Brain microvascular endothelial cell (primary cell): ENCODE measurements around the gene NGB.
A peak's percentile ranks its signal among the peaks of the same experiment; 100 is the strongest.

Experiments used
- DNase-seq: peaks from one replicate; pipeline ENCODE4 v3.0.0-alpha.2; 2020
- H3K27ac ChIP-seq: fragments of 250-450 bp; sonication (Bioruptor Pico); 2 replicates; pipeline ENCODE4 v1.5.1; 2020; ENCODE audit warnings: mild to moderate bottlenecking, moderate library complexity
- H3K27me3 ChIP-seq: fragments of 250-450 bp; sonication (Bioruptor Pico); replicated peaks from 2 replicates; pipeline ENCODE4 v1.5.1; 2020; ENCODE audit warnings: mild to moderate bottlenecking
- H3K36me3 ChIP-seq: fragments of 250-450 bp; sonication (Bioruptor Pico); replicated peaks from 2 replicates; pipeline ENCODE4 v1.5.1; 2020; ENCODE audit warnings: mild to moderate bottlenecking
- H3K4me3 ChIP-seq: 2 replicates; pipeline ENCODE4 v1.5.1; 2011; ENCODE audit warnings: low read depth, mild to moderate bottlenecking, control low read depth, low read length, moderate library complexity
- in situ Hi-C: cut with HindIII; loops from 2 replicates; pipeline ENCODE4 v1.10.0; 2017; ENCODE audit warnings: low sequenced_read_pairs, low pct_ligation_motif_present
- TF ChIP-seq, protein P1 (sequence below): IDR thresholded peaks from 2 replicates; pipeline ENCODE4 v1.5.1; 2011; ENCODE audit warnings: low read depth, mild to moderate bottlenecking, moderate library complexity, low read length, control low read depth, inconsistent platforms; ENCODE audit errors: missing control alignments

Gene NGB

DNA sequence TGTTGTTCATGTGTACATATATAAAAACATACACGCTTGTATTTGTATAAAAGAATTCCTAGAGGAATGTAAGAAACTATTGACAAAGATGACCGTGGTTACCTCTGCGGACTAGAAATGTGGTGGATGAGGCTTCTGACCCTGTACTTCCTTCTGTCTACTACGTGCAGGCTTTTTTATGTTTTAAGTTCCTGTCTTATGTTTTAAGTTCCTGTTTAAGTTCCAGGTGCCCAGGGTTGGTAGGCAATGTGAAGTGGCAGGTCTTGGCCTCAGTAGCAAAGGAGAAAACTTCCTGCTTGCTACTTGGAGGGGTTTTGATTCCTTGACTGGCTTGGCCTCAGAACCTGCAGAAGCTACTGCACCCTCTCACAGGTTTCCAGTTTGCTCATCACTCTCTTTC is 38.1 kb upstream of the NGB start:
- H3K27me3 ChIP-seq = no peaks in the 10 kb centered on the region
- no peak overlapping the region for H3K27ac ChIP-seq
- TF ChIP-seq, protein P1, sequence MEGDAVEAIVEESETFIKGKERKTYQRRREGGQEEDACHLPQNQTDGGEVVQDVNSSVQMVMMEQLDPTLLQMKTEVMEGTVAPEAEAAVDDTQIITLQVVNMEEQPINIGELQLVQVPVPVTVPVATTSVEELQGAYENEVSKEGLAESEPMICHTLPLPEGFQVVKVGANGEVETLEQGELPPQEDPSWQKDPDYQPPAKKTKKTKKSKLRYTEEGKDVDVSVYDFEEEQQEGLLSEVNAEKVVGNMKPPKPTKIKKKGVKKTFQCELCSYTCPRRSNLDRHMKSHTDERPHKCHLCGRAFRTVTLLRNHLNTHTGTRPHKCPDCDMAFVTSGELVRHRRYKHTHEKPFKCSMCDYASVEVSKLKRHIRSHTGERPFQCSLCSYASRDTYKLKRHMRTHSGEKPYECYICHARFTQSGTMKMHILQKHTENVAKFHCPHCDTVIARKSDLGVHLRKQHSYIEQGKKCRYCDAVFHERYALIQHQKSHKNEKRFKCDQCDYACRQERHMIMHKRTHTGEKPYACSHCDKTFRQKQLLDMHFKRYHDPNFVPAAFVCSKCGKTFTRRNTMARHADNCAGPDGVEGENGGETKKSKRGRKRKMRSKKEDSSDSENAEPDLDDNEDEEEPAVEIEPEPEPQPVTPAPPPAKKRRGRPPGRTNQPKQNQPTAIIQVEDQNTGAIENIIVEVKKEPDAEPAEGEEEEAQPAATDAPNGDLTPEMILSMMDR = no peak
- in situ Hi-C loops = no loop called here
- no peaks in the 10 kb centered on the region for H3K36me3 ChIP-seq
- no peak overlapping the region for H3K4me3 ChIP-seq
- DNase-seq = no peak

DNA sequence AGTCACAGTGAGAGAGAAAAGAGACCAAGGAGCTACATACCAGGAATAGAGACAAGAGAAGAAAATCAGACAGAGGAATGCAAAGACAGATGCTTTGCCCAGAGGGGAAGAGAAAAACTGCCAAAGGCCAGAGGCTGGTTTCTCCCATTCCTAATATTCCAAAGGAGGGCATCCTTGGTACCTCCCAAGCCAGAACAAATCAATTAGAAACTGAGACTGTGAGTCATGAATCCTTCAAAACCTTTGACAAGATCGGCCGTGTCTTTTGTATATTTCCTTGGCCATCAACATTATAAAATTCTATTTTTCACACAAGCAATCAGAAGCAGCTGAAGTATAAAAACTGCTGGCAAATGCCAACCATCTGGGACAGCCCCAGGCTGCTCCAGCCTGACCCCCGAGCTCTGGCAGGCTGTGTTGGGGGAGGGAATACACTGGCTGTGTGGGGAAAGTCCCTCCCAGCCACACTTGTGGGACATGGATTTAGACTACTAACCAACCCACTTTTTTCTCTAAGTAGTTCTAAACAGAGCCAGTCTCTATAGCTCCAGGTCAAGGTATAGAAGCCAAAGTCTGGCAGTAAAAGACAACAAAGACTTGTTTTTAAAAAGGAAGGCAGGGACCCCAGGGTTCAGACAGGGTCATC is 36.0 kb upstream of the NGB start:
- H3K36me3 ChIP-seq = no peaks in the 10 kb centered on the region
- no peak for DNase-seq

DNA sequence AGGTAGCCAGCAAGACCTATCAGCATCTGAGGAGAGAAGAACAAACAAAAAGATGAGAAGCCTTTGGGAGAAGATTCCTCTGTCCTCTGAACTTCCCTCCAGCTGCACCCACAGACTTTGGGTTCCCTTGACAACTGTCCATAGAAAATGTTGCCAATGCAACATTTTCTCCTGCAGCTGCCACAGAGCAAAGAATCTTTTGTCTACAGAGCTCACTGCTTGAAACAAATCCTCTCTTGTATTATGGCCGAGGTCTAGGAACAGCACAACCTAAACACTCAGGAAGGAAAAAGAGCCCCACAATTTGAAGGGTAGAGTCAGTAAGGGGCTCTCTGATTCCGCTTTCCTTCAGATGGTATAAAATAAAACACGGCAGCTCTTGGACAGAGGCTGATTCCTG is 35.4 kb upstream of the NGB start:
- Histone ChIP-seq H3K27ac (peak overlapping the region; percentile 18), H3K36me3 (no peaks in the 10 kb centered on the region), H3K4me3 (no peak overlapping the region), H3K27me3 (no peaks in the 10 kb centered on the region)
- in situ Hi-C loops = no loop called here
- no peak for DNase-seq
- TF ChIP-seq, protein P1 = no peak

More for the DNA sequence above, 36.0 kb upstream of the NGB start:
- in situ Hi-C loops = no loop called here
- Histone ChIP-seq H3K4me3 (no peak overlapping the region), H3K27me3 (no peaks in the 10 kb centered on the region), H3K27ac (peak overlapping the region; percentile 18)
- TF ChIP-seq, protein P1 = no peak

DNA sequence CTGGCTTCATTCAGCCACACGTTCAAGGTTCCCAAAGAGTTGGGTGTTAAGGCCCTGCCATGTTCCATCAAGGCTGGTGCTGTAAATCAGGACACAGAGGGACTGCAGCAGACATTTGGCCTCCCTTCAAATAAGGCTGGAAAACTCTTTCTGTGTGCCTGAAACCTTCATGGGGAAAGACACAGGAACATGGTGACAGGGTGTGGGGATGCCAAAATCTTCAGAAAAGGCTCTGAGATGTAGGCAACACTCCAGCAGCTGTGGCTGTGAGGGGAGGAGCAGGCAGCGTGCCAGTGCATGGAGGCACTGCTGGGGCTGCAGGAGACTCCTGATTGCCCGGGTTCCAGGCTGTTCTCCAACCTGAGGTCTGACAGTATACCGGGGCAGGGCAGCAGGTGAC is 34.7 kb upstream of the NGB start:
- DNase-seq = no peak
- Histone ChIP-seq H3K27ac (no peak overlapping the region), H3K27me3 (no peaks in the 10 kb centered on the region), H3K4me3 (no peak overlapping the region), H3K36me3 (no peaks in the 10 kb centered on the region)
- in situ Hi-C loops = no loop called here
- TF ChIP-seq, protein P1 = no peak

DNA sequence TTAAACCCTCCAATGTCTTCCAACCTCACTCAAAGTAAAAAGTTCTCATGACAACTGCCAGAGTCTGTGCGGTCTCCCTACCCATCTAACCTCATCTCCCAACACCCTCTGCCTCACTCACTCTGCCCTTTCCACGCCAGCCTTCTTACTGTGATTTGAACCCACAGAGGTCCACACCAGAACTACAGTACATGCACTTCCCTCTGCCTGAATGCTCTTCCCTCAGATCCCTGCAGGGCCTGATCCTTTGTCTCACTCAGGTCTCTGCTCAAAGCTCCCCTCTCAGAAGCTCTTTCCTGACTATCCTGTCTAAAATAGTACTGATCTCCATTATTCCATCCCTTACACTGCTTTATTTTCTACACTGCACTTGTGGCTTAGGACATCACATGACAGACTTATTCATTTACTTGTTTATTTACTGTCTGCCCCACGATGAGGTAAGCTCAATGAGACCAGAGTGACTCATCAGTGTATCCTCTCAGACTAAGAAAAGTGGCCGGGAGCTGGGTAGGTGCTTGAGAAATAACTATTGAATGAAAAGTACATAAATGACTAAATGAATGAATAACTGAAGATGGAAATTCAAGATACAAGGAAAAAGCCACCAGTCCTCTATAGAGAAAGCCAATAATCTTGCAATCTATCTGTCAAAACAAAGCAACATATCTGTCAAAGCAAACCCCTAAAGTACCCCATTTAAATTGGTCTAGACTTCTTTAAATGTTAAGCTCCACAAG is 32.6 kb upstream of the NGB start:
- Histone ChIP-seq H3K4me3 (no peak overlapping the region), H3K27ac (peak overlapping the region; percentile 90), H3K36me3 (no peaks in the 10 kb centered on the region), H3K27me3 (no peaks in the 10 kb centered on the region)
- in situ Hi-C loops = no loop called here
- TF ChIP-seq, protein P1 = no peak
- peak; percentile 96 for DNase-seq

DNA sequence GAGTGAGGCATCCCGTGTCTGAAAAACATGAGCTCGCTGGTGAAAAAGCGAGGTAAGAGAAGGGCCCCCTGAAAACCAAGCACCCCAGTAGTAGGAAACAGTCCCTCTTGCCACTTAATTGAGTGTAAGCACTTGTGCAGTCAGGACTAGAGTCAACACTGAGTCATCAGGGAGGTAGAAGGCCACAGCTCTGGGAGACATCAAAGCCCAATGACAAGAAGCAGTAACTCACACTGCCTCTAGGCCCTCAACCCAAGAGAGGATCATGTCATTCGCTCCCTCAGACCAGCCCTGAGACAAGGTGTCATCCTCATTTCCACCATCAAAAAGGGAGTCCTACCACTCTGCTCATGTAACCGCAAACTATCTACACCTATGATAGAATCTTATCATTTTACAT is 31.9 kb upstream of the NGB start:
- peak; percentile 67 for DNase-seq
- H3K4me3 ChIP-seq = no peak overlapping the region
- peak overlapping the region; percentile 90 for H3K27ac ChIP-seq
- no peaks in the 10 kb centered on the region for H3K36me3 ChIP-seq
- in situ Hi-C loops = no loop called here
- TF ChIP-seq, protein P1 = no peak
- H3K27me3 ChIP-seq = no peaks in the 10 kb centered on the region
